ENCODE data around the gene HPS1.
"Not testable (repeated sequence)": the region's sequence is repeated elsewhere in the genome, so short reads cannot be mapped to it uniquely, and the experiment has no call there.

The HPS1 gene

DNA sequence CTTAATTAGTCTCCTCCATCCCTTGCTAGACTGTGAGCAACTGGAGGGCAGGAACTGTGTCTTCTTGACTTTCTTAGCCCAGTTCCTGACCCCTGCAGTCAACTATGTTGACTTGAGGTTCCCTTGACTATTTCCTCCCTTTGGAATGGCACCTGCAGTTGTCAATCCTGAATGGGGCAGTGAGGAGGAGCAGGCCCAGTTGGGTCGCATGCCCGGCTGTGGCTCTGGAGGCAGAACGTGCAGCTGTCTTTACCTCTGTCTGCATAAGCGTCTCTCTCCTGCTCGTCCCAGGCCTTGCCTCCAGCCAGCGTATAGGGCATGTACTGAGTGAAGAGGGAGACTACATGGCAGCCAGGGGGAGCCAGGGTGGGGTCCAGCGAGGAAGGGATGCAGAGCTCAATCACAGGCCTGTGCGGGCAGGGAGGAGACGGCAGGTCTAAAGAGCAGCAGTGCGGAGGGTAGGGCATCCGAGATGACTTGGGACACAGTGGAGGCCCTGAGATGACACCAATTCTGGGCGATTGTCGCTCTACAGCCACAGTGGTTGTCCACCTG, 58.6 kb downstream of the HPS1 start:
- no peak for DNase-seq

DNA sequence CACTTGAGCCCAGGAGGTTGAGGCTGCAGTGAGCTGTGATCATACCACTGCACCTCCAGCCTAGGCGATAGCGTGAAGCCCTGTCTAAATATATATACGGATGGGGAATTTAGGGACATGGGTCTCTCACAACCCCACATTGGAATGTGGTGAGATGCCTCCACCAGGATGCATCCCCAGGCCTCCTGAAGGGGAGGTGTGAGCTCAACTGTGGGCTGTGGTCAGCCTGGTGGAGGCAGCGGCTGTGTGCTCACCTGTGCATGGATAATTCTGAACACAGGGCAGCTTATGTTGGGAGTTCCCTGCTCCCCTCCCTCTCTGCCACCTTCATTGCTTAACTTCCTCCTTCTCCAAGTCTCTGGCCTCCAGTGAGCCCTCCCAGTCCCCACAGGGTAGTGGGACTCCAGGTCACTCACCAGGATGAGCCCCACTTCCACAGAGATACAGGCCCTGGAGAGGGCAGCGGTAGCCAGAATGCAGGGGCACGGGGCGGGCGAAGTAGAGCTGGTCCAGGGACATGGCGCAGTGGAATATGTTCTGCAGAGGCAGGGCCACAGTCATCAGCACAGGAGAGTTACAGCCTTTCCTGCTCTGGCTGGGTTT, 62.1 kb downstream of the HPS1 start:
- DNase-seq = no peak

DNA sequence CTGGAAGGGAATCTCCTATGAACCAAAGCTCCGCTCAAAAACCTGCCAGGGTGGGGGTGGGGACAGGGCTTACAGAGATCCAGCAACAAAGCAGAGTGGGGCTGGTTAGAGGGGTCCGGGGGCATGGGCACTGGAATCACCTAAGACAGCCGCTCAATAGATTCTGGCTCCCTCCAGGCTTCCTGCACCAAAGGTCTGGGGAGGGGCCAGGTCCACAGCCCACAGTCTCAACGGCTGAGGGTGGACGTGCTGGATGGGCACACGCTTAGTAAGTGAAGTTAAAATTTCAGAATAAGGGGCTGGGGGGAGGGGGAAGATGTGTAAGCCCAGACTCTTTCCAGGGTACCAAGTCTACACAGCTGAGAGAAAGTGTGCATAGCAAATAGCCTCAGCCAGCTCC, 62.9 kb downstream of the HPS1 start:
- DNase-seq = no peak

DNA sequence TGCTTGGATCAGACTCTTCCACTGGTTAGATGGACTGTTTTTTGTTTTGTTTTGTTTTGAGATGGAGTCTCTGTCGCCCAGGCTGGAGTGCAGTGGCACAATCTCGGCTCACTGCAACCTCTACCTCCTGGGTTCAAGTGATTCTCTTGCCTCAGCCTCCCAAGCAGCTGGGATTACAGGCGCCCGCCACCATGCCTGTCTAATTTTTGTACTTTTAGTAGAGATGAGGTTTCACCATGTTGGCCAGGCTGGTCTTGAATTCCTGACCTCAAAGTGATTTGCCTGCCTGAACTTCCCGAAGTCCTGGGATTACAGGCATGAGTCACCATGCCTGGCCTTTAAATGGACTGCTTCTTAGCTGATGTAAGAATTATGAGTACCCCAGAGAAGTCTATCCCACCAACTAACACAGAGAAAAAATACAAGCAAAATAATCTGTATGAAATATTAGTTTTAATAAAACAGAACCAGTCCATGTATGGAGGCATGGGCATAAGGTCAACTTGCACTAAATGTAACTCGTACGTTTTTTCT, 63.5 kb downstream of the HPS1 start:
- not testable (repeated sequence) for DNase-seq

DNA sequence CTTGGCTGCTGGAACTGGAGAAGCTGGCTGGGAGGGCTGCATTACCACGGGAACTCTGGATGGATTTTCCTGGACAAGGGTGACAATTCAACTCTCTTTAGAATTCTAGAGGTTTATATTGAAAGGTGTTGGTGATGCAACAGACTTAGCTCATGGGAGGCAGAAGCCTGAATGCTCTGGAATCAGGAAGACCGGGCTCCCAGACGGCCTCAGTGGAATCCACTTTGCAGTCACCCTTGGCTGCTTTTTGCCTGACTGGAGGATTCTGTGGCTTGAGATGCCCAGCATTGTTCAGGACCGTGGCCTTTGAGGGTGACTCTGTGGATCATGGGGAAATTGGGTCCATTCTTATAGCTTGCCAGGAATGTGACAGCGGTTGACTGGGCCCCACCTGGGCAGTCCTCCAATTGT, 64.0 kb downstream of the HPS1 start:
- DNase-seq = no peak

DNA sequence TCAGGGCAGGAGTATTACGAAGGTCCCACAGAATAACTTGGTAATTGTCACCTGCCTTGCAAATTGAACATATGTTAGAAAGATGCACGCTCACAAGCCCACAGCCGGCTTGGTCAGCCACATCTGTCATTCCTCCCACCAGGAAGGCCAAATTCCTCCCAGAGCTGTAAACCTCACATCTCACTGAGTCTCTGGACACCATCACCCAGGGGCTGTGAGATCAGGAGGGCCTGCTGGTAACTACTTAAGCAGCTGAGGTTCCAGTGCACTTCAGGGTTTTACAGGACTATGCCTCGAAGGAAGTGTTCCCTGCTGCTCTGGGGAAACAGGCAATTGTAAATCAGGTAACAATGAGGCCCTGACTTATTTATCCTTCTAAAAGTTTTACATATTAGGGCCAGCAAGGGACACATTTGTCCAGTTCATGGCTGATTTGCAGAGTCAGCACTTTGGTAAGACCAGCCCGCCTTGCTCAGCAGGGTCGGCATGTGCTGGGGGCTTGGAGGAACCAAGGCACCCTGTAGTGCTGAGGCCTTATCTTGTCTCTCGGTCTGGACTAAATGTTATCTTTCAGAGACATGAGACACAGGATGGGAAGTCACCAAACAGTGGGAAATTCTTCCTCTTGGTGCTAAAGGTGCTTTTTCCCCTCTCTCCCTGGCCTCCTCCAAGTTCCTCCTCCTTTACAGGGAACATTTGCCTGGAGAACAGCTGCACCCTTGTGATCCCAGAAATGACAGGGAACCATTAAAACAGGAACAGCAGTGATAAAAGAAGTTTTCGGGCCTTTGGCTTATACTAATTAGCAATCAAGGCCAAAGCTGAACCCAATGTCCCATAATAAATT, 66.0 kb downstream of the HPS1 start:
- DNase-seq = no peak

DNA sequence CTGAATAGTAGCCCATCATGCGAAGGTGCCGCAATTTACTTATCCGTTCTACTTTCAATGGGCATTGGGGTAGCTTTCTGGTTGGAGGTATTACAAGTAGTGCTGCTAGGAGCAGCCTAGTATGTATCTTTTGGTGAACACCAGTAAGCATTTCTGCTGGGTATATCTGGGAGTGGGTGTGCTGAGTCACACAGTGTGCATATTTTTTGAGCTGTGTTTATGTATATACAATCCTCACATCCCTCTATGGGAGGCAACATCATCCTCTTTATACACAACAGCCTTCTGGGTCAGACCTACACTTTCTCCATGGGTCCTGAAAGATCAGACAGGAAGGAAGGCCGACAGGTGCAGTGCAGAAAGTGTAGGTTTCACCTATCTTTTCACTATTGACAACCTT, 68.0 kb downstream of the HPS1 start:
- DNase-seq = no peak

DNA sequence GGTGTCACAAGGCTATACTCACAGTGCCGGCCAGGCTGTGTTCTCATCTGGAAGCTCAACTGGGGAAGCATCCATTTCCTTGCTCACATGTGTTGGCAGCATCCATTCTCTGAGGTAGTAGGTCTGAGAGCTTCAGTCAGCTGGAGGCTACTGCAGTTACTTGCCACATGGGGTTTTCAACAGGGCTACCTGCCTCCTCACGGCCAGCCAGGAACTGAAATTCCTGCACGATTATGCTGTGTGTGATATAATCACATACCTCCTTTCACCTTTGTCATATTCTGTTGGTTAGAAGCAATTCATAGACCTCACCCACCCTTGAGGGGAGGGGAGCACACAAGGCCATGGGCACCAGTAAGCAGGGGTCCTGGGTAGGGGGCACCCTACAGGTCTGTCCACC, 69.2 kb downstream of the HPS1 start:
- no peak for DNase-seq

DNA sequence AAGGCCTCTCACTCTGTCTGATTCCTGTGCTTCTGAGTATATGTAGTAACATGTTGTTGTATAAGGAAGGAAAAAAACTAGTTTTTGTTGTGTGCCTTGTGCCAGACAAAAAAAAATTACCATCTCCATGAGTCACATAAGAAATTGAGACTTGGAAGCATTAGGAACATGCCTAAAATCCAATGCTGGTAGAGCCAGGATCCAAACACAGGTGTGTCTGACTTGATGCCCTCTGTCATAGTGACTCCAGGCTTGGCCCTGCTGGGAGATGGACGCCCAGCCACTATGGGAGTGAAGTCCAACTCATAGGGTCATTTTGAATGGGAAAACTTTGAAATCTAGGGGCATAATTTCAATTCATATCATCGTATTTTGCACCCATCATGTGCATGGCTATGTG, 69.7 kb downstream of the HPS1 start:
- DNase-seq = no peak

DNA sequence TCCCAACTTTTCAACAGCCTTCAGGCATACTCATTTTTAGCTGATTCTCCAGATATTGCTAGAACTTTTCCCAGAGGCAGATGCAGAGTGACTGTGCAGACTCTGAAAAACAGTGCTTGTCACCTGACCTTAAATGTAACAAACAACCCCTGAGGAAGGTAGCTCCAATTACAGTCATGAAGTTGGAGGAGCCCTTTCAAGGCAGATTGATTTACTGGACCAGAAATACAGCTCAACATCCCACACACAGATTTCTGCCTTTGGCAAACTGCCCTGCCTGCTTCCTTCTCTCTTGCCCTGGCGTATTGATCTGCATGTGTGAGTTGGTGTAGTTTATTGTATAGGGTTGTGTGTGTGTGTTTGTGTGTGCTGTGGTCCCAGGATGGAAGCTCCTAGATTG, 70.2 kb downstream of the HPS1 start:
- no peak for DNase-seq

DNA sequence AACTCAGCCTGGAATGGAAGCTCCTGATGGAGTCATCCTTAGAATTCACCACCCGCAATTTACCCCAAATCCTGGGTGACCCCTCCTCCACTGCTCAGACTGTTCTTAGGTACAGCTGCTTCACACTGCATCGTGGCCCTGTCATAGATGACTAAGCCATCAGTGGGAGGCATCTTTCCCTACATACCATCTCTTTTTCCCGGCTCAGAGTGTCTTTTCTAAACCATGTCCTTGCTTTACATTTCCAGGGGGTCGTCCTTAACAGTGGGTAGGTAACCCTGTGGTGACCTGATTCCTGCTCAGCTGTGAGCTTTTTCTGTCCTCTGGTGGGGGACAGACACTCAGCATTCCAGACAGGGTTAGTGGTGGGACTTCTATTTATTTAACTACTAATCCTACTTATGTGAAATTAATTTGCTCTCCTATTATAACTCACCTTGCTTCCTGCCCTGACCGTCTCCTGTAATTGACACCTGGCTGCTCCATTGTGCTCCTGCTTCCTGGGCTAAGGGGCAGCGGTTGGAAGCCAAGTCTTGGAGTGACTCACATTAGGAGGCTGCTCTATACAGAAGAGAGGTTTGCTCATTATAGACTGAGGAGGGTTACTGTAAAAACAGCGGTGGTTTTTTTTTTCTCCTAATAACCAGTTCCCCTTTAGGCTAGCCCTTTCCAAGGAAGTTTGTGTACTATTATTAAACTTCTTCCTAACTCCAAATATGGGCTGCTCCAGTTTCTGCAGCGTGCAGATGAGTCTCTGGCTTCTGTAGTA, 72.3 kb downstream of the HPS1 start:
- DNase-seq = no peak

DNA sequence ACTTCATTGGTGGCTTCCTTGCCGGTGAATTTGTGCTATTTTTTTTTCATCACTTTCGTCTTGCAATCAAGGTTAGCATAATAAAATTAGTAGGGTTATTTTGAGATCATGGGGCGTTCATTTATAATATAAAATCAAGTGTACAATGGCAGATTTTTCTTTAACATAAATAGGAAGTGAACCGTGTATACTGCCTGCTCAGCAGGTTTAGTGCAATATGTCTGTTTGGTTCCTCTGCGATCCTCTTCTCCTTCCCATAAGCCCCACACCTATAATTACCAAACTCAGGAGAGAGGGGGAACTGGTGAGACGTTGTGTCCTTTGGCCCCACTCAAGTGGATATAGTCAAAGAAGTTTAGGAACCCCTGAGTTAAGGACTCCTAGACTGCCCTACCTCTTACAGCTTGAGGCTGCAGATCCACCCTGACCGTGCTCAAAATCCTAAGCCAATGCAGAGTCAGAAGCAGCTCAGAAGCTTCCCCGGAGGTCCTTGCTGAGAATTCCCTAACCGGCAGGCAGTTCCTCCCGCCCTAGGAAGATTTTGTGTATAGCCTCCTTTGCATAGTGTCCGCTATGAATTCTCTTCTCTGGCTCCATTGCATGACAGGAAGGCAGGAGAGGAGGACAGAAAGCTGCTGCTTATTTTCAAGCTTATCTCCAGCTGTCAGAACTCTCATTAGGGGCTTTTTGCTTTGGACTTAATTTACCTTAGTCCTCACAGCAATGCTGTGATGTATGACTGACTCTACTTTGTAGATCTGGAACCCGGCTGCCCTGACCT, 73.3 kb downstream of the HPS1 start:
- no peak for DNase-seq

DNA sequence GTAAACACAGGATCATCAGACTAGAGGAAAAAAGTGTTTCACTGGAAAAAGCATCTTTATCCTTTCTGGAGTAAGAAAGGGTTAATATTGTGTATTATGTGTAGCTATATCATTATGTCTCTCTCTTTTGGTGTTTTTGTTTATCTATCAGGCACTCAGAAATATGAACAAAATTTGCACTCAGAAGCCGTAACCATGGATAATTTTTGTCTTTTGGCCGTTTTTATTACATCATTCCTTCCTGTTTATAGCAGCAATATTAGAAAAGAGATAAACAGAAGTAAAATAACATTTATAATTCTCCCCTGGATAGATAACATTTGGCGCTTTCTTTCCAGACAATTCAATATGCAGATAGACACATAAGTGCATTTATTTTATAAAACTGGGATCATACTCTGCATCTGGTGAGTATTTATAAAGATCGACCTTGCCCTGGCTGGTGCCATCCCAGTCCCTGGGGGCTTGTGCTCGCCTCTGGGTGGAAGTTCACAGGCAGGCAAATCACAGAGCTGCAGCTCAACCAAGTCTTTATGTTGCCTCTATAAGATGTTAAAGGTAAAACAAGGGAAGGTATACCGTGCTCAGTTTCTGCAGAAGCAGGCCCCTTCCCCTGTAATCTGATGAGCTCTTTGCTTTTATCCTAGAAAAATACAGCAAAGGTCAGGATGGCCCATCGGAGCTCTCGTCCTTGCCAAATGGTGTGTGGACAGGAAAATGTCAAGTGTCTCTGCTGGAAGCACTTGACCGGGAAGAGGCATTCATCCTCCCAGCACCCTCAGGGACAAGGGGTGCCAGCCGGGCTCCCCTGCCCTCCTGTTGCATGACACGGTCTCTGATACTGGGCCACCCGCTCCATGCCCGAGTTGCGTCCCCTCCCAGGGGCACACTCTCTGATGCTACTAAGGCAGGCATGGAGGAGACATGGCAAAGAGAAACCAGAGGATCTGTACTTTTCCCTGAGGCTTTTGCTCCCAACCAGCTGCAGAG, 75.6 kb downstream of the HPS1 start:
- DNase-seq = no peak

DNA sequence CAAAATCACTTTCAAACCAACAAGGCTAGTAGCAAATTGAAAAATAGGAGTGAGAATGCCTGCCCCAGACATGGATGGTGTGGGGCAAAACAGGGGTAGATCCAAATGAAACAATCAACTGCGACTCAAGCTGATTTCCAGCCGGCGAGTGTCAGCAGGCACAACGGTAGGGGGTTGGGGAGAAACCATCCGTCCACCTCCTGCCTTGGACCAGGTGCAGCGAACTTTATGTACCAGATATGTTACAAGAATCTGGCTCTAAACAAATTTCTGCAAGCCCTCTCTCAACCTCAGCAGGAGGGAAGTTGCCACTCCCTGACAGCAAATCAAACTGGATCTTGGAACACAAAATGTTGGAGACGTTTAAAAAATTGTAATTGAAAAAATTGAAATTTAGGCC, 76.9 kb downstream of the HPS1 start:
- DNase-seq = no peak

DNA sequence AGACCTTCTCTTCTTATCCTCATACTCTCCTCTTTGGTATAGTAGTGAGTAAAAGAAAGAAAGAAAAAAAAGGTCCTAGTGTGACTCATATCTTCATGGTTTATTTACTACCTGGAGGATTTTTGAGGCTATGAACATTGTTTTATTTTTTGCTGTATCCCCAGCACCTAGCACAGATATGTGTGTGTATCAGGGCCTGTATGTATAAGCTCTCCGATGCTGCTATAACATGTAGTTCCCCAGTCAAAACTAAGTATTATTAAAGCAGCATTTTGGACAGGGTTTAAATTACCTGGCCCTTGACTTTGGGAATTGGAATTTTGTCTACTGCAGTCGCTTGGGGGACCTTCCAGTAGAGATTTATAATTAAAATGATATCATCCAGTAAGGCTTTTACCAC, 78.1 kb downstream of the HPS1 start:
- no peak for DNase-seq

DNA sequence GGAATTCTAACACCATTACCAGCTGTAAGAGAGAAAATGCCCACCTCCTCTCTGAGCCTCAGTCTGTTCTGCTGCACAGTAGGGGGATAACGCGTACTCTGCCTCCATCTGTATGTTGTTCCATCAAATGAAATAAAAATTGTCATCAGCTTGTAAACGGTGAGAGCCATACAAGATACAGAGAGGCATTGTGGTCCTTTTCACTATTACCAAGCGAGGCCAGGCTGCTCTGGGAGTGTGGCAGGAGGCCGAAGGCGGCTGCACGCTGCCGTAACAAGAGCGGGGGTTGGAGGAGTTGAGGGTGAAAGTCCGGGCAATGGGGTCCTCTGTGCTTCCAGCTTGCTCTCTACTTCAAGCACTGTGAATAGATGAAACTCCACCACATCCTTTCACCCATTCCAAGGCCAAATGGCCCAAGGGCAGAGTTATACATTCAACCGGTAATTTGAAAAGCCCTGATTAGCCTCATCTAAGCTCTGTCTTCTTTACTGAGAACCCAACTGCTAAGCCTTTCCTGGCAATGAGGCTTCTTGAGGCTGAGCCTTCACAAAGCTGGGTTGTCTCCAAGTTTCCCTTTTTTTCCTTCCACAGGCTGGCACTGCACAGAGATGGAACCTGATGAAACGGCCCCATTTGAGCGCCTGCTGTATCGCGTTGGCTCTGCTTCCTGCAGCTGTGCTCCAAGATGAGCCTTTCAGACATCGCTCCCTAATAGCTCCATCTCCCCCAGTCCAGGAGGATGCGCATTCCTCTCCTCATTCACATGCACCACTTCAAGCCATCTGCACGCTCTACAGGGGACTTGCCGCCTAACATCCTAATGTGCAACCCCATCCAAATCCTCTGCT, 78.9 kb downstream of the HPS1 start:
- DNase-seq = no peak
